Activated T-helper 9 cell treated with anti-CD3 and anti-CD28 coated beads, Interleukin-2, amount 50 U/mL, for 16 hours (primary cell): Measurements from ENCODE around the gene LIPC.
"Not testable (repeated sequence)": the region's sequence is repeated elsewhere in the genome, so short reads cannot be mapped to it uniquely, and the experiment has no call there.

Experiments
- DNase-seq: peaks from one replicate; pipeline ENCODE4 v3.0.0-alpha.2; 2020; ENCODE audit warnings: low read depth

LIPC gene

DNA sequence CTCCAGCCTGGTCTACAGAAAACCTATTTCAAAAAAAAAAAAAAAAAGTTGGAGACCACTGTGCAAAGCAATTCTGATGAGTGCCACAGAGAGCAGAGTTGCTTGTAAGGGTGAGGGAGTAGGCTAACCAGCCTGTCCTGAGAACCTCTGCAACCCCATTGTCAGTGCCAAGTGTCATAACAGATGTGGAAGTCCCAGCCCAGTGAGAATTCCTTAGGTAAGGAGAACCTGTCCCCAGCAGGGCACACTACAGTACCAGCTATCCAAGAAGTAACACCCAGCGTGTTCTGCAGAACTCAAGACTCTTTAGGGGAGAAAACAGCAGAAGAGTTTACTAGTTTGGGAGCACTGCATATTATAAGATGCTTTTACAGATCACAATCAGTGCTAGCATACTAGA is 156.3 kb downstream of the LIPC start:
- DNase-seq: no peak

DNA sequence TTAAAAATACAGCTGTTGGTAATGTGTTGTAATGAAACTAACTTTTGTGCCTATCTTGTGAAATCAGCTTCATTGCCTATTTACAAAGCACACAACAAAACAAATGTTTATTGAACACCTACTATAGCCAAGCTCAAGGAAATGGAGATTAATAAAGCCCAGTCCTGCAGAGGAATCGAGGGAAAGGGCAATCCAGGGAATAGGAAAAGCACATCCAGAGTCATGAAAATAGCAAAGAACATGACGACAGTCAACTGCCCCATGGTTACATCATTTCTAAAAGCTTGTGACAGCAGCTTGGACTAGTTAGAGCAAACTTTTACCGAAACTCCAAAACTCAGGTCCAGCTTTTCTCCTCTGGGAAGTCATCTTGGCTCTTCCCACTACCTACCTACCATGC is 157.3 kb downstream of the LIPC start:
- no peak for DNase-seq

DNA sequence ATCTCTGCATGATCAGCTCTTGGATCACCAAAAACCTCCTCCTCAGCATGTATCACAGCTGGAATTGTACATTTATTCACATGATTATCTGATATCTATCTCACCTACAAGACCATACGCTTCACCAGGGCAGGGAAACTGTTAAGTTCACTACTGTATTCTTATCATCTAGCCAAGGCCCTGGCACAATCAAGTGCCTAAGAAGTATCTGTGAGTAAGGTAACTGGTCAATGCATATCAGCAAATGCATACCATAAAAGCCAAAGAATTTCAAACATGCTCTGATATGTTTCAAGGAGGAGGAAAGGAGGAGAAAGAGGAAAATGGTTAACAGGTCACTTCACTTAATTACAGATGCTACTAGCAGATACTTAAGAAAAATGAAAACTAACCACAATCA is 158.4 kb downstream of the LIPC start:
- no peak for DNase-seq

DNA sequence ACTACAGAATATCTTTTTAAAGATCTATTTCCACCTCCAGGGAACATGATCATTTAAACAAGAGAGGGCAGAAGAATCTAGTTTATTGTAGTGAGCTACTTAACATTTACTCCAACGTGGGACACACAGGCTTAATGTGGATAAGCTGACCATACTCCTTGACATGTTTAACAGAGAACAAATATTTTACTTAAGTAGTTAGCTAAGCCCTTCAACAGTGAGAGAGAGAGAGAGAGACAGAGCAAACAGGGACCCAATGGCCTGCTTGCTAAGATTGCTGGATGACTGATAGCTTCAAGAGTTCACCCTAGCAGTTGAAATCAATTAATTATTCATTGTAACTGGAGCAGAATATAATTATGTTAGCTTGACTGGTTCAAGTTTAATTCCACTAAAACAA is 159.1 kb downstream of the LIPC start:
- no peak for DNase-seq

DNA sequence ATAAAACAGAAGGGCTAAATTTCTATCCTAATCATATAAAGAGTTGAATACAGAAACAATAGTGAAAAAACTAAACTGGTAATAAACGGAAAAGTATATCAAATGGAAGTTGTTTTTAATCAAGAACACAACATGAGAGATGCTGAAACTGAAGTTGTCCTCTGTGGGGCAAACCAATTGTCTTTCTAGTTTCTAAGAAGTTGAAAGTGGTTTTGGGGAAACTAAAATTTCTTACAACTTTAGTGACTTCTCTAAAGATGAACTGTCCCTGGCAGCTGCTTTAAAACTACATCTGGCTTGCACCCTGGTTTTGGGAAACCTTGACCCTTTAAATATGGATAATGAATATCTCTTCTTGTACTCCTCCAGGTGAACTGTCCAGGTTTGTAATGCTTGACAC is 162.1 kb downstream of the LIPC start:
- DNase-seq: no peak

DNA sequence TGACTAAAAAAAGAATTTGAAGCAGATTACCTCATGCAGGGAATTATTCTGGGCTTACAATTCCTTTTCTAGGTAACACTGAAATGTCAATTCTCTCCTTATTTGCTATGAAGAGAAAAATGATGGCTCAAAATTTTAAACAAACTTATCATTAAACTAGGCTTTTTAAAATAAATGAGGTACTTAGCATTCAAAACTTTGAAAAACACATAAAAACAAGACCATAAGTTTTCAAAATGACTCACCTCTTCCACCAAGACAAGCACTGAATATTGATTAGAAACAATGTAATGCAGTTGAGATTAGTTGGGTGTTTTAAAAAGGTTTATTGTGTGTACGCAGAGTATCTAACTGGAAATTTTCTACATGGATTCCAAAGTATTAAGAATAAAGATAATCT is 163.1 kb downstream of the LIPC start:
- DNase-seq: no peak

DNA sequence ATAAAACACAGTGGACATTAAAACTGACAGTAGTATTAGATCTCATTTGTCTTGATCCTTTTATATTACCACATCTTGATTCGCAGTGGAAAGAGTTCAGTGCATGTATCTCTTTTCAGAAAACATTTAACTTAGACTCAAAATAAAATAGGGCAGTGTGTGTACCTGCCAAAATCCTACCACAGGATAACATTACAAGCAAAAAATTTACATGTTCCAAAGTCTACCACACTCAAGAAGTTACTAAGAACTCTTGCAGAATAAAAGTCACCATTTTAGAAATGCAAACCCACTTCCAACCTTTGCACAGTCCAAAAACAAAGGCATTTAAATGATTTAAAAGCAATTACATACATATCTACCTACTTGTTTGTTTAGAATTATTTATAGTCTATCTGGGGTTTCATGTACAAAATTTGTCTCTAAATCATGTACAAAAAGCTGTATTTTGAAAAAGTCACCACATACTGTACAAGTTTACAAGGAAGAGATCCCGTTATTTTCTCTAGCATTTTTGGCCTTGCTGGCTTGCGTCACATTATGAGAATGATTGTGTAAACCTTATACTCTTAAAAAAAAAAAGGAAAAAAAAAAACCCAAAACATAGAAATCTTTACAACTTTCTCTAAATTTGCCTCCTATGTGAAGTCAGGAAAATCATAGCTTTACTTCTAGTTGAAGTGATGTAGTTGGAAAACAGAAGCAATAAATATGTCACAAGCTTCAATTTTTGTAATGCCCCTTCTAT is 163.9 kb downstream of the LIPC start:
- DNase-seq: no peak

DNA sequence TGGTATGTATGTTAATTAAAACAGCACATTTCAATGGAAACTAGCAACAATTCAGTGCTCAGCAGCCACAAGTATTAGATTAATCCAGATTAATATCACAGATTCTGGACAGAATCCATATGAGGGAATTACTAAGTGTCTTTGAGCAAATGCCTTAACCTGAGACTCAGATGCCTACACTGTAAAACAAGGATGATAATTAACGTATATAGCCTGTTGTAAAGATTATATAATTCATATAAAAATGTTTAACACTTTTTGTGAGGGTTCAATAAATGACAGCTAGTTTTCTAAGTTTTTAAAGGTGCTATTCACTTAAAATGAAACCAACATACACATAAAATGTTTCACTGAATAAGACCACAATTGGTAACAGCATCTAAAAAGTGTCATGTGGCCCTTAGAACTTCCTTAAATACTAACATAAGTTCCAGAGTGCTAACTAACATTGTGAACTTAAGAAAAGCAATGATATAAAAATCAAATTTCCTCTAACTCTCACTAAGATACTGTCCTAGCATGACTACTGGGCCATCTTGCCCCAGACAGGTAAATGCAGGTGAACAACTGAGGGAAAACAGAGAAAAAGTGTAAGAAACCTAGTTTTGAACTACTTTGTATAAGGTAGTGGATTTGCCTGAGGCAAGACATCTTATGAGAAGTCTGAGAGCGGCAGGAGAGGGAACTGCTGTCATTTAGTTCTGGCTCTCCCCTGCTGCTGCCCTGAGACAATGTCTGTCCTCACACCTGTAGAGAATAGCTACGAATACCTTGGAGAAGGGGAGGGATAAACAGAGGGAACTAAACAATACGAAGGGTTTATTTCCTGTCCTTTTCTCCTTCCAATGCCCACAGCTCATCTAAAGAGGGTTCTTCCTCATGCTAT is 166.4 kb downstream of the LIPC start:
- DNase-seq: no peak

DNA sequence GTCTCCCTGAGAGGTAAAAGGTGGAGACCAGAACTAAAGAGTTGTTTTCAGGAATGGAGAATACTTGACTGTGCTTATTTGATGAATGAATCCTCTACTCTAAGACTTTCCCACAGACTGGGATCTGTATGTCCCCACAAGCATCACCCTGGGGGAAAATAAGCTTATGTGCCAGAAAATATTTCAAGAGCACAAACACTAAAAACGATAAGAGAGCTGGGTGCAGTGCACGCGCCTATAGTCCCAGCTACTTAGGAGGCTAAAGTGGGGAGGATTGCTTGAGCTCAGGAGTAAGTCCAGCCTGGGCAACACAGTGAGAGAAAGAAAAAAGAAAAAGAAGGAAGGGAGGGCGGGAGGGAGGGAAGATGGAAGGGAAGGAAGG is 167.0 kb downstream of the LIPC start:
- DNase-seq: no peak

DNA sequence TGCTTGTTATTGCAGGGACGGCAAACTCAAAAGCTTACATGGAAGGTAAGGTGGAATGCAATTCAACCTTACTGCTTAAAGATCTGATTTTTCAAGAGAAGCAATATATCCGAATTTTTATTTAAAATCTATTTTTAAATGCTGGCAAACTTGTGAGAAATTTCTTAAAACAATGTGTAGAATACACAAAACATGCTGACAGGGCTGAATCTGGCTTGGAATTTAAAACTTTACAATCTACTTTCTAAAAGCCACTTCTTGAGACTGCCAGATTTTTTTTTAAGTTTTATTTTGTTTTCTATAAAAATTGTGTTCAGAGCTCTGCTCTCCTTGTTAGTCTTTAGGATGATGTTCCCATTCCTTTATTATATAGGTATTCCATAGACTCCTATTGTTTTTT is 171.0 kb downstream of the LIPC start:
- no peak for DNase-seq

DNA sequence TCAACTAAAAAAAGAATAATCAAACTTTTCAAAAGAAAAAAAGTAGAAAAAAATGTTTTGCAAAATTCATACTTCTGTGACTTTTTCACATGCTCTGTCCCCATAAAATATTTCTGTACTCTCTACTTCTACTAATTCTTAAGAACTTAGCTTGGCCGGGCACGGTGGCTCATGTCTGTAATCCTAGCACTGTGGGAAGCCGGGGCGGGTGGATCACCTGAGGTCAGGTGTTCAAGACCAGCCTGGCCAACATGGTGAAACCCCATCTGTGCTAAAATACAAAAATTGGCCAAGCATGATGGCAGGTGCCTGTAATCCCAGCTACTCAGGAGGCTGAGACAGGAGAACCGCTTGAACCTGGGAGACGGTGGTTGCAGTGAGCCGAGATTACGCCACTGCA is 172.1 kb downstream of the LIPC start:
- DNase-seq: not testable (repeated sequence)

DNA sequence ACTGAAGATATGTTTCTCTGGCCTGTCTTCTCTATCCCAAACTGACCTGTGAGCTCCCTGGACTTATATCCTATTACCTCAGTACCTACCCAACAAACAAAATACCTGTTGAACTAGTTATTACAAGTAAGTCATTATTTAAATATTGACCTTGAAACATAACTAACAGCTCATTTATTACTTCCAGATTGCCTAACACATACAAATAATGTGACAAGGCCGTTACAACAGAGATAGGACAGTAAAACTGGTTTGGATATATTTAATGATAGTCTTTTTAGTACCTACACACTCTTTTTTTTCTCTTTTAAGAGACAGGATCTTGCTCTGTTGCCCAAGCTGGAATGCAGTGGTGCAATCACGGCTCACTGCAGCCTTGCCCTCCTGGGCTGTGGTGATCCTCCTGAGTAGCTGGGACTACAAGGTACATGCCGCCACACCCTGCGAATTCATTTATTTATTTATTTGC is 172.7 kb downstream of the LIPC start:
- DNase-seq: no peak

DNA sequence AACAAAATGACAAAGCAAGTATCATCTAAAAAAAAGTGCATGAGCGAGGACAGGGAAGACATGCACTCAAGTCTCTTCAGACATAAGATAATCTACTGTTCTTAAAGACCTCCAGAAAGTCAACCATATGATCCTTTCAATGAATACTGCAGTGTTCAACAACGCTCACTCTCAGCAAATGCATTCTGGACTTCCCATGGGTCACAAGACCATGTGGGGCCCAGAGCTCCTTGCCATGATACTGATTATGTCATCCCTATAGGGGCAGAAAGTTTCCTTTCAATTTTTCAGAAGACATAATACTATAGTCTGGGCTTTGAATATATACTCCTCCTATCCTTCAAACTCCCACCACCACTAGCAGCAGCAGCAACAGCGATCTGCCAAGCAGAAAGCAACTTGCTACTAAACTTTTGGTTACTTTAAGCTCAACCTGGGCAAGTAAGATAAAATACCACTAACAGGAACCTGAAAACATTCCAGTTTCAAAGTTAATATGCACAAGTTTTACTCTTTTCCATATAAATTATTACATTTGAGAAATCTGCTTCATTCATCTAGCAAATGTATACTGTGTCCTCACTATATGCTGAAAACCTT is 174.2 kb downstream of the LIPC start:
- DNase-seq: no peak

DNA sequence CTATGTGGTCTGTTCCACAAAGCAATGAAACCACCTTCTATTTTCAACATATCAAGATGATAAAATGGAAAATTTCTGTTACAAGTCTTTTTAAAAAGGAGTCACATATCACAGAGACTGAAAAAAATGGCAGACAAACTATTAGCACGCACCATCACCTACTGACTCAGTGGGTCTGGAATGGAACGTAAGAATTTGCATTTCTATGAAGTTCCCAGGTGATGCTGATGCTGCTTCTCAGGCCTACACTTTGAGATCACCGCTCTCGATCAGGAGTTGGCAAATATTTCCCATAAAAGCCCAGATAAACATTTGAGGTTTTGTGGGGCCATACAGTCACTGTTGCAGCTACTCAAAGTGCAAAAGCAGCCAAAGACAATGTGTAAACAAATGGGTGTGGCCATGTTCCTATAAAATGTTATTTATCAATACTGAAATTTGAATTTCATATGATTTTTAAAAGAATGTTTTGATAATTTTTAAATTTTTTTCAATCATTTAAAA is 174.8 kb downstream of the LIPC start:
- no peak for DNase-seq

DNA sequence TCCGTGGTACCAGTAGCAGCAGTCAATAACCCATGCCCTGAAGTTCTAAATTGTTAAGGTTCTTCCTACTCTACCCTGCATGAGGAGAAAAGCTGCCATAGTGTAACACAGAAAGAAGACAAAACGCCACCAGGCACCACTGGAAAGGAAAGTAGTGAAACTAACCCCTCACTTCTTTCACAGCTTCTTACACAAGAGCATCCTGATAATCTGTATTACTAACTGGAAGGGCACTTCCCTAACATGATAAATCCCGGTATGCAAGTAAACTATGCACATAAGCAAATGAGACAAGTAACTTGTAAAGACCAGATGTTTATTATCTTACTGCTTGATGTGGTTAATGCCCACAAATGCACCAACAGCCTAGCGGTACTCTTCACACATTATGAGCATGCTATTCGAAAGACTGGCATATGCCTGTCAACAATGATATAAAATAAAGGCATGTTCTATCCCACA is 176.4 kb downstream of the LIPC start:
- no peak for DNase-seq

DNA sequence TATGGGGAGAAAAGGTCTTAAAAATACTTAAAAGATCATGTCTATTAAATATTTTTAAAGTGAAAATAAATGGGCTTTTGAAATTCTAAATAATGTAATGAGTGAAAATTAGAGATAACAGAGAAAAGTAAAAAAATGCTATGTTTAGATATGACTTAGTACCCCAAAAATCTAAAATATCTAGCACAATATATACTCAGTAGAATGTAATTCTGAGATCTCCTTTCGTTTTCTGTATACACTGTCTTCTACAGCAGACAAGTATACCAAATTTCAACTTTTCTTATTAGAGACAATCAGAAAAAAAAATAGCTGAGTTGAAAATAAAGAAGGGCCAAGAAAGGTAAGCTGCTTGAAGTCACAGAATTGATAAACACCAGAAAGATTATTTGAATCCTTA is 176.9 kb downstream of the LIPC start:
- no peak for DNase-seq

DNA sequence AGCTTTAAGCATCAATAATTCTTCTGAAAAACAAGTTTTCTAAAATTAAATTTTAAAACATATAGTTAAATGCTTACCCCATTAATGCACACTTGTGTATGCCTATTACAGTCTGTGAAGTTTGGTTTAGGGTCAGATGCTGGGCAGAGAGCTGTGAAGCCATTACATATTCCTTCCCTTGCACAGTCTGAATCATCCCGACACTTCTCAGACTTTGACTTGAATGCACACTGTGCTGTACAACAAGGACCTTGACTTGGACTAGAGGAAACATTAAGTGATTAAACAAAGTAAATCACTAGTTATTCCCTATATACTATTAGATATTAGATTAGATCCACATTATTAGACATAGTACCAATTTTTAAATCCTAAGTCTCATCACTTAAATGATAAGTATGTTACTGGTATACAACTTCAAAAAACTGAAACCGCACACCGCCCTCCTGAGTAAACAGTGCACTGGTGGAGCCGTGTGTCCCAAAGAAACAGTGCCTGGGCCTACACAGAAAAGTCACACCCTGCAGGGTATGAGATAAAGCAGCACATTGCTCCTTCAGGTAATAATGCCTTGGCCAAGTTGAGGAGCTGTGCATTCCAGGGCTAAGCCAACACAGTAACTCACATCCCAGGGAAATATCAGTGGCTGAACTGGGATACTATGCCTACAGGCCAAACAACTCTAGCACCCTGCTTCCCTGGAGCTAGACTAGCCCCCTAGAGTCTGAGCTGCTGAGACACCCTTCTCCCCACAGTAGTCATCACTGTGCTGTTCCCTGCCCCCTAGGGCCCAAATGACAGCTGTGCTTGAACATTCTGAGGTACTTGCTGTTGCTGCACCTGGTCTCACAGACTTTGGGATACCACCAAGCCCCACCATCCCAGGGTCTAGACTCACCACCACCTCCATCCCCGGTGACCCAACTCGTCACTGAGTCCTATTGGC is 180.2 kb downstream of the LIPC start:
- no peak for DNase-seq

DNA sequence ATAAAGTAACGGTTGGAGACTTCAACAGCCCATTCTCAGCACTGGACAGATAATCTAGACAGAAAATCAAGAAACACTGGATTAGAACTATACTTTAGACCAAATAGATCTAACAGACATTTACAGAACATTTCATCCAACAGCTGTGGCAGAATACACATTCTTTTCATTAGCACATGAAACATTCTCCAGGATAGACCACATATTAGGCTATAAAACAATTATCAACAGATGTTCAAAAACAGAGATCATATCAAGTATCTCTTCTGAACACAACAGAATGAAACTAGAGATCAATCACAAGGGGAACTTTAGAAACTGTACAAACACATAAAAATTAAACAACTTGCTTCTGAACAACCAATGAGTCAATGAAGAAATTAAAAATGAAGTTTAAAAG is 184.4 kb downstream of the LIPC start:
- DNase-seq: no peak
